Activated T-cell treated with anti-CD3 and anti-CD28 coated beads for 1 hour (primary cell): ENCODE results near the gene NCDN.
A peak's percentile ranks its signal among the peaks of the same experiment; 100 is the strongest.

Source experiments
- DNase-seq: peaks from one replicate; pipeline ENCODE4 v3.0.0-alpha.2; 2020; ENCODE audit warnings: low read depth

The NCDN gene

GRCh38 chr1:35554266-35555211 lies 3.1 kb upstream of the NCDN start:
- DNase-seq: no peak

GRCh38 chr1:35555212-35555584 lies 2.4 kb upstream of the NCDN start:
- no peak for DNase-seq

- DNase-seq: no peak
These were observed 1.8 kb upstream of the NCDN start for GRCh38 chr1:35555601-35556477.

GRCh38 chr1:35556484-35557117 lies 998 bp upstream of the NCDN start:
- no peak for DNase-seq

GRCh38 chr1:35557118-35557610 lies 435 bp upstream of the NCDN start, which contains the start of gene KIAA0319L:
Gene KIAA0319L, minus strand, starts transcription at chr1:35557403. Its CDS starts 2,912 bp downstream, at chr1:35554491.
- DNase-seq: no peak

GRCh38 chr1:35558374-35559316 lies 1.0 kb downstream of the NCDN start:
- DNase-seq: no peak

GRCh38 chr1:35559317-35559944 lies 1.8 kb downstream of the NCDN start:
- DNase-seq: no peak

GRCh38 chr1:35560256-35561225 lies 2.9 kb downstream of the NCDN start:
- DNase-seq: no peak

GRCh38 chr1:35561297-35561971 lies 3.8 kb downstream of the NCDN start:
- no peak for DNase-seq

GRCh38 chr1:35561972-35562680 lies 4.5 kb downstream of the NCDN start:
- DNase-seq: no peak

- no peak for DNase-seq
These were observed 5.6 kb downstream of the NCDN start for GRCh38 chr1:35563166-35563565.

- peak; percentile 86 for DNase-seq
These were observed 6.7 kb downstream of the NCDN start for GRCh38 chr1:35564037-35564883.

GRCh38 chr1:35564884-35565741 lies 7.5 kb downstream of the NCDN start:
- no peak for DNase-seq

GRCh38 chr1:35565742-35566133 lies 8.1 kb downstream of the NCDN start:
- DNase-seq: no peak

- no peak for DNase-seq
These were observed 10.5 kb downstream of the NCDN start for GRCh38 chr1:35567947-35568558.

GRCh38 chr1:35568975-35569395 lies 11.4 kb downstream of the NCDN start:
- DNase-seq: peak; percentile 42
